SK-N-SH treated with all-trans-retinoic acid at 6 μM for 48 hours (cell line): ENCODE results near the gene DBF4B.

ENCODE experiments used
- BACH2 ChIP-seq: fragments of 250-450 bp; sonication (Bioruptor Pico); IDR thresholded peaks from 2 replicates; pipeline ENCODE4 v1.9.0; 2021; ENCODE audit warnings: mild to moderate bottlenecking, borderline replicate concordance
- CSDC2 ChIP-seq: fragments of 250-450 bp; sonication (Bioruptor Pico); IDR thresholded peaks from 2 replicates; pipeline ENCODE4 v1.5.0; 2020; ENCODE audit warnings: mild to moderate bottlenecking, moderate library complexity
- RARB ChIP-seq: fragments of 250-450 bp; sonication (Bioruptor Pico); IDR thresholded peaks from 2 replicates; pipeline ENCODE4 v1.8.0; 2021; ENCODE audit warnings: mild to moderate bottlenecking, moderate library complexity
- ZFP30 ChIP-seq: fragments of 450-650 bp; formaldehyde crosslinking; IDR thresholded peaks from 2 replicates; pipeline ENCODE4 v1.5.0; 2022; ENCODE audit warnings: mild to moderate bottlenecking, moderate library complexity
- ZNF8 ChIP-seq: fragments of 450-650 bp; formaldehyde crosslinking; IDR thresholded peaks from 2 replicates; pipeline ENCODE4 v1.5.0; 2020; ENCODE audit warnings: mild to moderate bottlenecking, moderate library complexity

DNA sequence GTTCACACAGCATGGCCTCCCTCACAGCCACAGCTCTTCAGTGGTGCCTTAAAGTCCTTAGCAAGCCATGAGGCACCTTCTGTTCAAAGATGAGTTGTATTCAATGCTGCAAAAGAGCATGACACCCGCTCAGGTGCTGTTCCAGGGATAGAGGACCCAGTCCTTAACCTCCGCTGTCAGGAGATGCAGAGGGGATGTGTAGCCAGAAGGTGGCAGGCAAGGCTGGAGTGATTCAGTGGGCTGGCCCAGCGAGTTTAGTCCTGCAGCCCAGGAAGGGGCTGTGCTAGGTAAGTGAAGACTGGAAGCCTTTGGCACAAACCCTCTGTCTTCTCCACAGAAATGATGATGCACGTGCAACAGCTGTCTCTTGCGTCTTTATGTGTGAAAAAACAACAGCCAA, 25.3 kb downstream of the DBF4B start:
- TF ChIP-seq ZFP30 (CRISPR knock-in tag) (no peak), RARB (CRISPR knock-in tag) (no peak), BACH2 (CRISPR knock-in tag) (no peak), CSDC2 (CRISPR knock-in tag) (no peak), ZNF8 (CRISPR knock-in tag) (no peak)
